Cardiac muscle cell (in vitro differentiated cells and primary cell): Measurements from ENCODE around the gene AK5. TPM values are rescaled to one million over a fixed set of nuclear protein-coding genes. Genes with fewer than 3 reads are reported as not detected.

ENCODE experiments used
- DNase-seq, 2 donors: peaks; one replicate each; pipeline versions ENCODE4 v3.0.0 to v3.0.0-alpha.2; 2010 to 2017; ENCODE audit warnings: low read depth in 1 of 2, low spot score in 1 of 2
- H3K27ac ChIP-seq: fragments of 200-600 bp; sonication (generic); 2 replicates; pipeline ENCODE4 v1.5.1; 2016
- H3K27me3 ChIP-seq: fragments of 200-600 bp; sonication (generic); 2 replicates; pipeline ENCODE4 v1.6.0; 2016; ENCODE audit warnings: control low read depth
- H3K36me3 ChIP-seq: fragments of 200-600 bp; sonication (generic); 2 replicates; pipeline ENCODE4 v1.5.1; 2016; ENCODE audit warnings: control low read depth
- H3K4me1 ChIP-seq: fragments of 200-600 bp; sonication (generic); 2 replicates; pipeline ENCODE4 v1.8.1; 2017; ENCODE audit warnings: low read depth, mild to moderate bottlenecking, mixed run types
- H3K4me3 ChIP-seq: fragments of 200-600 bp; sonication (generic); 2 replicates; pipeline ENCODE4 v1.5.1; 2016; ENCODE audit warnings: mild to moderate bottlenecking
- H3K9me3 ChIP-seq: fragments of 200-600 bp; sonication (generic); 2 replicates; pipeline ENCODE4 v1.5.1; 2017; ENCODE audit warnings: low read depth, mild to moderate bottlenecking, control low read depth
- polyA plus RNA-seq: library from polyadenylated mRNA; unstranded; fragments of >200 nt; fragmentation: Nextera tagmentation; extraction: Ambion mirVana; gene quantifications from 2 replicates; pipeline ENCODE4 v1.2.1, GENCODE V29; 2016
- total RNA-seq: library from RNA; depleted of rRNA; stranded (reverse); fragments of >200 nt; gene quantifications from 2 replicates; pipeline ENCODE4 v1.2.3, GENCODE V29; 2016
- TF ChIP-seq, protein P1 (sequence below): IDR thresholded peaks from 2 replicates; pipeline ENCODE4 v1.5.1; 2012; ENCODE audit warnings: low read depth, mild to moderate bottlenecking, low read length

Gene AK5
- total and polyA plus RNA-seq, 2 experiments from 2014 or later, result 0.69 to 0.97 TPM

GRCh38 chr1:77463216-77463615, 181.4 kb downstream of the AK5 start:
- no peaks in the 10 kb centered on the region for H3K9me3 ChIP-seq
- no peaks in the 10 kb centered on the region for H3K27me3 ChIP-seq
- H3K27ac ChIP-seq, result no peak overlapping the region
- no peak overlapping the region for H3K4me3 ChIP-seq
- no peak for DNase-seq
- no peaks in the 10 kb centered on the region for H3K4me1 ChIP-seq
- TF ChIP-seq, protein P1, sequence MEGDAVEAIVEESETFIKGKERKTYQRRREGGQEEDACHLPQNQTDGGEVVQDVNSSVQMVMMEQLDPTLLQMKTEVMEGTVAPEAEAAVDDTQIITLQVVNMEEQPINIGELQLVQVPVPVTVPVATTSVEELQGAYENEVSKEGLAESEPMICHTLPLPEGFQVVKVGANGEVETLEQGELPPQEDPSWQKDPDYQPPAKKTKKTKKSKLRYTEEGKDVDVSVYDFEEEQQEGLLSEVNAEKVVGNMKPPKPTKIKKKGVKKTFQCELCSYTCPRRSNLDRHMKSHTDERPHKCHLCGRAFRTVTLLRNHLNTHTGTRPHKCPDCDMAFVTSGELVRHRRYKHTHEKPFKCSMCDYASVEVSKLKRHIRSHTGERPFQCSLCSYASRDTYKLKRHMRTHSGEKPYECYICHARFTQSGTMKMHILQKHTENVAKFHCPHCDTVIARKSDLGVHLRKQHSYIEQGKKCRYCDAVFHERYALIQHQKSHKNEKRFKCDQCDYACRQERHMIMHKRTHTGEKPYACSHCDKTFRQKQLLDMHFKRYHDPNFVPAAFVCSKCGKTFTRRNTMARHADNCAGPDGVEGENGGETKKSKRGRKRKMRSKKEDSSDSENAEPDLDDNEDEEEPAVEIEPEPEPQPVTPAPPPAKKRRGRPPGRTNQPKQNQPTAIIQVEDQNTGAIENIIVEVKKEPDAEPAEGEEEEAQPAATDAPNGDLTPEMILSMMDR, result no peak
- no peaks in the 10 kb centered on the region for H3K36me3 ChIP-seq

DNA sequence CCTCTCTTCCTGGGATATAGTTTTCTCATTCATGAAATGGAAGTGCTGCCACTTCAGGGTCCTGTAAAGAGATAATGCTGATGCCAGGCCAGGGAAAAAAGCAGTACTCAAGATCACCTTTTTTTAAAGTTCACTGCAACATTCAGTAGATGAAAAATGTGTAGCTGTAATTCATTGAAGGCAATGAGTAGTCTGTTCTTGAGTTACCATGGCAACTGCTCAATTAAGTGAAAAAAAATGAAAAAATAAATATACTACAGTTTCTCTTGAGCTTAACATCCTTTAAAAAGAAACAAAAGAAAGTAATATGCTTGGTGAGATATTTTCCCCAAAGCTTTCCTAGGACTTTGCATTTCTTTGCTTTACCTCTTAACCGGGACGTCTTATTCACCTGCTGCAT, 183.3 kb downstream of the AK5 start:
- DNase-seq, result no peak
- Histone ChIP-seq H3K36me3 (no peaks in the 10 kb centered on the region), H3K27me3 (no peaks in the 10 kb centered on the region), H3K4me1 (no peaks in the 10 kb centered on the region), H3K27ac (no peak overlapping the region), H3K9me3 (no peaks in the 10 kb centered on the region), H3K4me3 (no peak overlapping the region)
- TF ChIP-seq, protein P1, result no peak

GRCh38 chr1:77465922-77466321, 184.1 kb downstream of the AK5 start:
- Histone ChIP-seq H3K27ac (no peak overlapping the region), H3K27me3 (no peaks in the 10 kb centered on the region), H3K36me3 (no peaks in the 10 kb centered on the region), H3K4me3 (no peak overlapping the region), H3K9me3 (no peaks in the 10 kb centered on the region), H3K4me1 (no peaks in the 10 kb centered on the region)
- TF ChIP-seq, protein P1, result no peak
- no peak for DNase-seq

- H3K4me1 ChIP-seq, result no peaks in the 10 kb centered on the region
- H3K4me3 ChIP-seq, result no peak overlapping the region
- H3K9me3 ChIP-seq, result no peaks in the 10 kb centered on the region
- DNase-seq, result no peak
- no peak overlapping the region for H3K27ac ChIP-seq
- TF ChIP-seq, protein P1, result no peak
- H3K27me3 ChIP-seq, result no peaks in the 10 kb centered on the region
- H3K36me3 ChIP-seq, result no peaks in the 10 kb centered on the region
These were observed 185.3 kb downstream of the AK5 start for GRCh38 chr1:77467021-77467595.

DNA sequence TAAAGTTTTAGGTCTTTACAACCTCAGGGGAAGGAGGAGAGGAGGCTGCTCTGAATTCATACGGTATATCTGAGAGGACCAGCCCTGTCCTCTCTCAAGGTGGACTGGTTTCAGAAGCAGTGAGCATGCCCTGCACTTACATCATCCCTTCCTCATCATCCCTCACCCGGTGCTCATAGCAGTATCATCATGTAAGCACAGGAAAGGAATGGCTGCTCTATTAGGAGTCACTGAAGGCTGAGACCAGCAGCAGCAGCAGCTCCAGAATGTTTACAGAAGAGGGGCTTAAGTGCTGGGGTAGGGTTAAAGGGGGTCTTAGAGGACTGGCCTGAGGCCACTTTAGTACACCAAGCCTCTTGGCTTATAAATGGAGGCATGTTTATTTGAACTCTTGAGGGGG, 185.9 kb downstream of the AK5 start:
- H3K4me1 ChIP-seq, result no peaks in the 10 kb centered on the region
- TF ChIP-seq, protein P1, result no peak
- H3K4me3 ChIP-seq, result no peak overlapping the region
- no peaks in the 10 kb centered on the region for H3K9me3 ChIP-seq
- no peaks in the 10 kb centered on the region for H3K36me3 ChIP-seq
- DNase-seq, result no peak
- H3K27me3 ChIP-seq, result no peaks in the 10 kb centered on the region
- no peak overlapping the region for H3K27ac ChIP-seq
